ENCODE data around the gene IFT81. TPM values are rescaled to one million over a fixed set of nuclear protein-coding genes. Genes with fewer than 3 reads are reported as not detected.

The IFT81 gene
- total RNA-seq, 1 donor from 2014 or later = 12.2 TPM

DNA sequence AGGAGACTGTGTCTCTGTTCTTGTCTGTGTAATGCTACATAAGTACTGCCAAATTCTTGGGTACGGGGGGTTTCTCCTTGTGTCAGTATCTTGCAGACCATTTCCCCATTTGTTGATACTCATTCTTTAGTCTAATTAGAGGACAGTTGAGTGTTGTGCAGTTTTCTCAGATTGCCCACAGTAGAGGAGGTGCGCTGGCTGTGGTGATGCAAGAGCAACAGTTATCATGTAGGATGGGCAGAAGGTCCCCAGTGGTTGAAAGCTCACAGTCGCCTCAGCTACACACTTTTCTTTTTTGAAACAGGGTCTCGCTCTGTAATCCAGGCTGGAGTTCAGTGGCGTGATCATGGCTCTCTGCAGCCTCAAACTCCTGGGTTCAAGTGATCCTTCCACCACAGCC lies 119.1 kb downstream of the IFT81 start:
- H3K4me1 ChIP-seq = peaks cover 32% of the 10 kb centered on the region
- H3K4me3 ChIP-seq = no peak overlapping the region
- no peaks in the 10 kb centered on the region for H3K27me3 ChIP-seq (ENCODE audit: low read depth)
- H3K9me3 ChIP-seq (replicated peaks) = peaks cover 6% of the 10 kb centered on the region
- TF ChIP-seq, protein P1, sequence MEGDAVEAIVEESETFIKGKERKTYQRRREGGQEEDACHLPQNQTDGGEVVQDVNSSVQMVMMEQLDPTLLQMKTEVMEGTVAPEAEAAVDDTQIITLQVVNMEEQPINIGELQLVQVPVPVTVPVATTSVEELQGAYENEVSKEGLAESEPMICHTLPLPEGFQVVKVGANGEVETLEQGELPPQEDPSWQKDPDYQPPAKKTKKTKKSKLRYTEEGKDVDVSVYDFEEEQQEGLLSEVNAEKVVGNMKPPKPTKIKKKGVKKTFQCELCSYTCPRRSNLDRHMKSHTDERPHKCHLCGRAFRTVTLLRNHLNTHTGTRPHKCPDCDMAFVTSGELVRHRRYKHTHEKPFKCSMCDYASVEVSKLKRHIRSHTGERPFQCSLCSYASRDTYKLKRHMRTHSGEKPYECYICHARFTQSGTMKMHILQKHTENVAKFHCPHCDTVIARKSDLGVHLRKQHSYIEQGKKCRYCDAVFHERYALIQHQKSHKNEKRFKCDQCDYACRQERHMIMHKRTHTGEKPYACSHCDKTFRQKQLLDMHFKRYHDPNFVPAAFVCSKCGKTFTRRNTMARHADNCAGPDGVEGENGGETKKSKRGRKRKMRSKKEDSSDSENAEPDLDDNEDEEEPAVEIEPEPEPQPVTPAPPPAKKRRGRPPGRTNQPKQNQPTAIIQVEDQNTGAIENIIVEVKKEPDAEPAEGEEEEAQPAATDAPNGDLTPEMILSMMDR (IDR thresholded peaks at IDR 0.05; ENCODE audit: borderline replicate concordance) = no peak
- peak overlapping the region; percentile 94 for H3K27ac ChIP-seq (replicated peaks)
- intact Hi-C loops (cut with micrococcal nuclease) = no loop called here
- H3K36me3 ChIP-seq = no peaks in the 10 kb centered on the region
- no peak for DNase-seq

DNA sequence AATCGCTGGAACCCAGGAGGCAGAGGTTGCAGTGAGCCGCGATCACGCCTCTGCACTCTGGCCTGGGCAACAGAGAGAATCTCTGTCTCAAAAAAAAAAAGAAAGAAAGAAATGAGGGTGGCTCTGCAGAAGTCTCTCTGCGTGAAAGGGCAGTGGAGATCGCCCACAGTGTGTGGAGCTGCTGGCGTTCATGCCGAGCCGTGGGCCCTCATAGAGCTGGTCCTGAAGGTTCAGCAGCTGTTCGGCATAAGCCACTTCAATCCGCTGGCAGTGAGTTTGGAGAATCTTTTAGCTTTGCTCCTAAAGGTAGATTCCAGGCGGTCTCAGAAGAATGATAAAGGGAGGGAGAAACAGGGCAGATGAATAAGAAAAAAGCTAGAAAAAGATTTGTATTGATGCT lies 120.2 kb downstream of the IFT81 start:
- H3K4me3 ChIP-seq = peak overlapping the region; percentile 29
- peaks cover 44% of the 10 kb centered on the region for H3K4me1 ChIP-seq
- H3K27me3 ChIP-seq (ENCODE audit: low read depth) = no peaks in the 10 kb centered on the region
- TF ChIP-seq, protein P1 (IDR thresholded peaks at IDR 0.05; ENCODE audit: borderline replicate concordance) = no peak
- H3K9me3 ChIP-seq (replicated peaks) = peaks cover 6% of the 10 kb centered on the region
- peak overlapping the region; percentile 94 for H3K27ac ChIP-seq (replicated peaks)
- intact Hi-C loops (cut with micrococcal nuclease) = no loop called here
- no peak for DNase-seq
- no peaks in the 10 kb centered on the region for H3K36me3 ChIP-seq

DNA sequence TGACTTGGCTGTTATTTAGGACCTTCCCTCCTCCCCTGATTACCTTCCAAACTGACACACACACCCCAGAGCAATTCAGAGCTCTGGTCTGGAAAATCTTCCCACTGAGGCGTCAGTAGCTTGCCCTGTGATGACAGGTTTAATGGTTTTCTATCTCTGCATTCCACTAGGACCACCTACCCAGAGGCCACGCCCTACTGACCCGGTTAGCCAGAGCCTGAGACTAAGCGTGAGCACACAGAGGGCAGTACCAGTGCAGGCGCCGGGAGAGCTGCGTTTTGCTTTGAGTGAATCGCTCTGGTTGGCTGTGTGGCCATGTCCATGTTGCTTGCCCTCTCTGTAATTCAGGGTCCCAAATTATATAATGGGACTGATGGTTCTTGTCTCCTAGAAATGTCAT lies 120.7 kb downstream of the IFT81 start:
- H3K4me3 ChIP-seq = peak overlapping the region; percentile 29
- no peaks in the 10 kb centered on the region for H3K27me3 ChIP-seq (ENCODE audit: low read depth)
- intact Hi-C loops (cut with micrococcal nuclease) = no loop called here
- H3K9me3 ChIP-seq (replicated peaks) = peaks cover 6% of the 10 kb centered on the region
- peak; percentile 80 for DNase-seq
- peak overlapping the region; percentile 94 for H3K27ac ChIP-seq (replicated peaks)
- H3K36me3 ChIP-seq = no peaks in the 10 kb centered on the region
- TF ChIP-seq, protein P1 (IDR thresholded peaks at IDR 0.05; ENCODE audit: borderline replicate concordance) = no peak
- H3K4me1 ChIP-seq = peaks cover 49% of the 10 kb centered on the region

DNA sequence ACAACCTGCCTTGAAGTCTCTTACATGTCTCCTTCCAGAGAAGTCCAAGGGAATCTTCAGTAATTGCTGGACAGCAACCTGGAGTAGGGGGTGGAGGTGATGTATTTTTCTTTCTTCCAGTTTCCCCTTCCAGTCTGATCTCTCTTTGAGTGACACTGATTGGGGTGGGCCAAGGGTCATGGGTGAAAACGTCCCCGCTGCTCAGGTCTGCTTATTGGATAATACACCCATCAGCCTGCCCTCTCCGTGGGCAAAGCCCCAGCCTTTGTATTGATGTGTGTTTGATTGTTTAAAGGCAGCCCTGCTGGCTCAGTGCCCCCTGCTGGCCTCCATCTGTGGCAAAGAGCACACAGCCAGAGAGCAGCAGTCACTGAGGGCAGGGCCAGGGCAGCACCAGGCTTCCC lies 121.2 kb downstream of the IFT81 start:
- peak; percentile 54 for DNase-seq
- Histone ChIP-seq H3K4me1 (peaks cover 54% of the 10 kb centered on the region), H3K36me3 (no peaks in the 10 kb centered on the region), H3K4me3 (peak overlapping the region; percentile 12), H3K9me3 (replicated peaks) (peaks cover 6% of the 10 kb centered on the region), H3K27me3 (ENCODE audit: low read depth) (no peaks in the 10 kb centered on the region), H3K27ac (replicated peaks) (peak overlapping the region; percentile 94)
- intact Hi-C loops (cut with micrococcal nuclease) = no loop called here
- TF ChIP-seq, protein P1 (IDR thresholded peaks at IDR 0.05; ENCODE audit: borderline replicate concordance) = peak; percentile 26

DNA sequence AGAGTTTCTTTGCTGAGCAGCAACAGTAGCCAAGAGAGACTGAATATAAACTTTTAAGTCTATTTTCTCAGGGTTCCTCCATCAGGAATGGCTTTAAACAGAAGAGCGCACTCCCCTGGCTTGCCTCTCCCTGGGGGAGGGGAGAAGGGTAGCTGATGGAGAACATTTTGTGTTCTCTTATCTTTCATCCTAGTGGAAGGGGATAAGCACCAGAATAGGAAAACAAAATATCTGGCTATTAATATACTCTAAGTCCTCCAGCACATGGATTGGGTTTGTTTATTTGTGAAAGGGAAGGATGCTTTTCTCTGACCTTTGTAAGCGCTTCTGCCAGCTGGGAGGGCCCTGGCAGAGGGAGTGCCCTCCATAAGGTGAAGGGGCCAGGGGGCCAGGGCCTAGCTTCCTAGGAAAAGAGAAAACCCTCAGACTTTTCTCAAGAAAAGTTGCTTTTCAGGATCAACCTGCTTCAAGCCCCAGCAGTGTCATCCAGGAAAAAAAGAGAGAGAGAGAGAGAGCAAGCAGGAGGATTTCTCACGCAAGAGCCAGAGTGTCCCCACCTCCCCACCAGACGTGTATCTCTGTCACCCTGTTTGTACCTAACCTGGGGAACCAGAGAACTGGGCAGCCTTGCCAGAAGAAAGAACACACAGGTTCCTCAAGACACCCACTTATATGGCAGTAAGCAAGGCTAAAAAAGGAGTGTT lies 122.6 kb downstream of the IFT81 start:
- TF ChIP-seq, protein P1 (IDR thresholded peaks at IDR 0.05; ENCODE audit: borderline replicate concordance) = no peak
- no peaks in the 10 kb centered on the region for H3K27me3 ChIP-seq (ENCODE audit: low read depth)
- intact Hi-C loops (cut with micrococcal nuclease) = no loop called here
- peaks cover 64% of the 10 kb centered on the region for H3K4me1 ChIP-seq
- no peaks in the 10 kb centered on the region for H3K36me3 ChIP-seq
- H3K27ac ChIP-seq (replicated peaks) = peak overlapping the region; percentile 94
- H3K9me3 ChIP-seq (replicated peaks) = peaks cover 6% of the 10 kb centered on the region
- peak overlapping the region; percentile 33 for H3K4me3 ChIP-seq
- no peak for DNase-seq

Data from left ventricle myocardium inferior (tissue), 1 donor.